Breast epithelium (tissue), 3 donors: ENCODE results near the gene SERPINA5.

Source experiments
- POLR2A ChIP-seq: fragments of 450-650 bp; IDR thresholded peaks from one replicate; pipeline ENCODE4 v1.6.1; 2016; ENCODE audit warnings: antibody characterized with exemption, mild to moderate bottlenecking, moderate library complexity
- POLR2AphosphoS5 ChIP-seq, 3 donors: sonication (generic); formaldehyde crosslinking; IDR thresholded peaks; one replicate each; pipeline ENCODE4 v1.6.1; 2017; ENCODE audit warnings: antibody characterized with exemption in 3 of 3

- no peak for TF ChIP-seq POLR2AphosphoS5 (IDR thresholded peaks at IDR 0.05)
- TF ChIP-seq POLR2A: no peak
Measured at GRCh38 chr14:94631536-94632304, 50.5 kb downstream of the SERPINA5 start.
